GM12875 (cell line): ENCODE data around the gene PACSIN3.

ENCODE experiments used
- H3K4me3 ChIP-seq: one replicate; pipeline ENCODE4 v1.5.1; 2011; ENCODE audit warnings: low read depth, low read length, control low read depth
- TF ChIP-seq, protein P1 (sequence below): IDR thresholded peaks from 2 replicates; pipeline ENCODE4 v1.5.1; 2011; ENCODE audit warnings: low read depth, mild to moderate bottlenecking, control low read depth, inconsistent platforms, low read length, moderate library complexity, borderline replicate concordance; ENCODE audit not compliant: insufficient read depth

Gene PACSIN3

DNA sequence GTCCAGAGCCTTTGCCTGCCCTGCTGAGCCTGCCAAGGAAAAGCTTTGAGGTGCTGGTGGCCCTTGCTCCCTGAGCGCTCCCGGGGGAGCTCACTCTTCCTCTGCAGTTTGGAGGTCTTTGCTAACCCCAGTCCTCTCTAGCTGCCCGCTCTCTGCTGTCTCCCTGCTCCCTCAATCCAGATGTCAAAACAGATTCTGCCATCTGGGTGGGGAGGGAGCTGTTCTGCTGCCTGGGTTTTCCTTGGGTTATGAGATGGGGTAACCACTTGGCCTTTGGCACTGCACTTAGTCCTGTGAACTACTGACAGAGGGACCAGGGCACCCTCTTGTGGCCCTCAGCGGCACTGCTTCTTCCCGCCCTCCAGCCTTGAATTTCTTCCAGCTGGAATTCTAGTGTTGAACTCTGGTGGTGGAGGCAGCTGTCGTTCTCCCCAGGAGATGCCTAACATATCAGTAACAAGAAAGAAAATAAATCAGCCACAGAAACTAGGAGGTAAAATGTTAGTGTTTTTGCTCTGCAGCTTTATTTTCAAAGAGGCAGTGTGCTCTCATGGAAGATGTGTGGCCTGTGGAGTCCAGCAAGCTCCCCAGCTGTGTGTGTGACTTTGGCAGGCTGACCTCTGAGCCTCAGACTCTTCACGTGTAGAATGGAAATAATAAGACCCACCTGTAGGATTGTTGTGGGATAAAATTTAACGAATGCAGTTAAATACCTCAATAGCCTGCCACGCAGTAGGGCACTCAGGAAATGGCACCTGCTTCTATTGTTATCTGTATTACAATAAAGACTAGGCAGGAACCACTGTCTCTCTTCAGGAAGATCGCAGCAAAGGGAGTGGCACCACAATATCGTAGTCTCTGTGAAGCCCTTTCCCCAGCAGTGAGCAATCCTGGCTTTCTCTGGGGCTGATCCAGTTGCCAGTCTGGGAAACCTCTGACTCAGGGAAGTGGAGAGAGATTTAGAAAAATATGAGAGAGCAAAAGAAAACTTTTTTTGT is 33.0 kb downstream of the PACSIN3 start:
- TF ChIP-seq, protein P1, sequence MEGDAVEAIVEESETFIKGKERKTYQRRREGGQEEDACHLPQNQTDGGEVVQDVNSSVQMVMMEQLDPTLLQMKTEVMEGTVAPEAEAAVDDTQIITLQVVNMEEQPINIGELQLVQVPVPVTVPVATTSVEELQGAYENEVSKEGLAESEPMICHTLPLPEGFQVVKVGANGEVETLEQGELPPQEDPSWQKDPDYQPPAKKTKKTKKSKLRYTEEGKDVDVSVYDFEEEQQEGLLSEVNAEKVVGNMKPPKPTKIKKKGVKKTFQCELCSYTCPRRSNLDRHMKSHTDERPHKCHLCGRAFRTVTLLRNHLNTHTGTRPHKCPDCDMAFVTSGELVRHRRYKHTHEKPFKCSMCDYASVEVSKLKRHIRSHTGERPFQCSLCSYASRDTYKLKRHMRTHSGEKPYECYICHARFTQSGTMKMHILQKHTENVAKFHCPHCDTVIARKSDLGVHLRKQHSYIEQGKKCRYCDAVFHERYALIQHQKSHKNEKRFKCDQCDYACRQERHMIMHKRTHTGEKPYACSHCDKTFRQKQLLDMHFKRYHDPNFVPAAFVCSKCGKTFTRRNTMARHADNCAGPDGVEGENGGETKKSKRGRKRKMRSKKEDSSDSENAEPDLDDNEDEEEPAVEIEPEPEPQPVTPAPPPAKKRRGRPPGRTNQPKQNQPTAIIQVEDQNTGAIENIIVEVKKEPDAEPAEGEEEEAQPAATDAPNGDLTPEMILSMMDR, result peak; percentile 97
- no peak overlapping the region for H3K4me3 ChIP-seq

DNA sequence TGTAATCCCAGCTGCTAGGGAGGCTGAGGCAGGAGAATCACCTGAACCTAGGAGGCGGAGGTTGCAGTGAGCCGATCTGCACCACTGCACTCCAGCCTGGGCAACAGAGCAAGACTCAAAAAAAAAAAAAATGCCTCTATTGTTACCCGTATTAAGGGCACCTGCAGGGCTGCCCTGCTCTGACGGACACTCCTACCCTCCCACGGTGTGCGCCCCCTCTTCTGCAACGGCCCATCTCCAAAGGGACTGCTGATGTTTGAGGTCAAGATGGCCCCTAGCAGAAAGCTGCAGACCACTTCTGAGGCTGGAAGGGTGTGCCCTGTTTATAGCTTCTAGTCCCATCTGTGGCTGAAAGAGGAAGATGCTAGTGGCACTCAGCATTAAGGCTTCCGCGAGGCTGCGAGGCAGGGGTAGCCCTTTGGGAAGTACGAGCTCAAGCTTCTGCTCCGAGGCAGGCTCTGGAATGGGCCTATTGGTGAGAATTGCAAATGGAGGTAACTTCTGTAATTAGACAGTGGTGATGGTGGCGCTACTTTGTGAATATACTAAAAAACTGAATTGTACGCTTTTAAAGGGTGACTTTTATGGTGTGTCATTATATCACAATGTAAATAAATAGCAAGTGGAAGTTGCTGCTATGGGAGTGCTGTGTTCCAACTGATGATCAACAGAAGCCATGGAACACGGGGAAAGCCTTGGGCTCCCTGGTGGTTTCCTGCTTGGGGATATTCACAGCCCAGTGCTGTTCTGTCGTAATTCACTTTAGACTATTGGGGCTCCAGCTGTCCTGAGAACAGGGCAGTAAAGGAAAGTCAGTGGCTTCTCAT is 33.9 kb downstream of the PACSIN3 start:
- TF ChIP-seq, protein P1, result no peak
- no peak overlapping the region for H3K4me3 ChIP-seq

DNA sequence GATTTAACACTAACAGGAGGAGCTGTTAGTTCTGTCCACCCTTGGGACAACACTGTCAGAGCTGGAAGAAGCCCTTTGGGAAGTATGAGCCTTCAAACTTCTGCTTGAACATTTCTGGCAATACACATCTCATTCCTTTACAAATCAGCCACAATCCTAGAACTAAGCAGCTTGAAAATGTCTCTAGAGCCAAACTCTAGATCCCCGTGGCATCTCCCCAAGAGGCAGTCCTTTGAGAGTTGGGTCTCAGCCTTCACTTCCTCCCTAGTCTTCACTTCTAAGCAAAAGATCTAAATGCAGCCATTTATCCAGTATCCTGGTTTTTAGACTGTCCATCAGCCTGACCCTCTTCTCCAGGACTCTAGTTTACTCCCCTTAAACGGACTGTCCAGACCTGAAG is 36.5 kb downstream of the PACSIN3 start:
- TF ChIP-seq, protein P1, result no peak
- no peak overlapping the region for H3K4me3 ChIP-seq

DNA sequence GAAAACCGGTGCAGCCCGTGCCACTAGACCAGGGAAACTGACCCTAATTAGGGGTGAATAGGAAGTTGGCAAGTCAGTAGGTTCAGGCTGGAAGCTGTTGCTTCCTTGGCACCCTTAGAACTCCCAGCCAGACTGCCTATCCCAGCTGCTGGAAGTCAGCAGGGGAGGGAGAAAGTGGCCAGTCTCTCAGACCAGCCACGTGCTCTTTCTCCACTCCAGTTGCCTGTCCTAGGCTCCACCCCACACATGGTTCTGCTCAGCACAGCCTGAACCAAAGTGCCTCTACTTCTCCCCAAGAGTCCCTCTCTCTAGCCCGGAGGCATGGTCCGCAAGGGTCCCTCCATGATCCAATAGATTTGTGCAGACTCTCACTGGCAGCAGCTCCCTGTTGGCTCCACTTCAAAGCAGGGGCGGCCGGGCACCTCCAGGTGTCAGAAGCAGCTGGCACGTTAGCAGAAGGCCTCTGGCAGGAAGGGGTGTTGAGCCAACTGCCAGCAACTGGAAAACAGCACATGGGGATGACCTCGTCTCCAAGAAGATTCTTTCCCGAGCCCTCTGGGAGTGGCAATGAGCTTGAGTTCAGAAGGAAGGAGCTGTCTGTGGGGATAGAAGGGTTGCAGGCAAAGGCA is 37.2 kb downstream of the PACSIN3 start:
- no peak overlapping the region for H3K4me3 ChIP-seq
- TF ChIP-seq, protein P1, result no peak

DNA sequence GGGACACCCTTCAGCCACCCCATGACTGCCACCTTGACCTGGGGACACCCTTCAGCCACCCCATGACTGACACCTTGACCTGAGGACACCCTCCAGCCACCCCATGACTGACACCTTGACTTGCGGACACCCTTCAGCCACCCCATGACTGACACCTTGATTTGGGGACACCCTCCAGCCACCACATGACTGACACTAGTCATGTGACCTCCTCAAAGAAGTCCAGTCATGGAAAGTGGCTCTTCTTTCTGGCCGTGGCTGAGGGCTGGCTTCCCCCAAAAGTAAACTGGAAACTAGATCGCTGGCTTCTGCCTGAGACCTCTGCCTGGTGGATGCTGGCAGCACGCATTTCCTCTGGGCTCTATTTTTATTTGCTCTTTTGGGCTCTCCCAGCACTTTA is 38.0 kb downstream of the PACSIN3 start:
- TF ChIP-seq, protein P1, result no peak
- H3K4me3 ChIP-seq, result no peak overlapping the region

DNA sequence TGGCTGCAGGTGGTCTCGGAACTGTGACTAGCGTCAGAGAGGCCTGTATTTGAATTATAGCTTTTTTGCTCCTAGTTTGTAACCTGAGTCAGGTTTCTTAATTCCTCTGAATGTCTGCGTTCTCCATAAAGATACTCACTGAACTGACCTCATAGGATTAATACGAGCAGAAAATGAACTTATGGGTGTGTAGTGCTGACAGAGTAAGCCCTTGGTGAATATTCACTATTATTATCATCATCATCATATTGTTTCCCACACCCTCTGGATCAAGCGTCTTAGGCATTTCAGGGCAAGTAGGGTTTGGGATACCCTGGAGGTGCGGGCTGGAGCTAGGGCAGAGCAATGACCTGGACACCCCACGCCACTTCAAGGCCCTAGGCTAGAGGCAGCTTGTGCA is 38.6 kb downstream of the PACSIN3 start:
- no peak overlapping the region for H3K4me3 ChIP-seq
- TF ChIP-seq, protein P1, result no peak
